Sigmoid colon (tissue), 4 donors: ENCODE measurements around the gene REPS1.

Experiments used
- CTCF ChIP-seq, 4 experiments: fragments of 450-650 bp in 3 of 4; fragments of 200-600 bp in 1 of 4; IDR thresholded peaks; one replicate each; pipeline ENCODE4 v1.5.1; 2016 to 2019; ENCODE audit warnings: antibody characterized with exemption in 4 of 4, mild to moderate bottlenecking in 3 of 4, moderate library complexity in 2 of 4
- EP300 ChIP-seq, 4 donors: sonication (generic); formaldehyde crosslinking; IDR thresholded peaks; one replicate each; pipeline ENCODE4 v1.6.1; 2017; ENCODE audit warnings: antibody characterized with exemption in 4 of 4
- POLR2A ChIP-seq, 2 donors: fragments of 450-650 bp; IDR thresholded peaks; one replicate each; pipeline ENCODE4 v1.6.1; 2016; ENCODE audit warnings: antibody characterized with exemption in 2 of 2, mild to moderate bottlenecking in 2 of 2, moderate library complexity in 2 of 2

DNA sequence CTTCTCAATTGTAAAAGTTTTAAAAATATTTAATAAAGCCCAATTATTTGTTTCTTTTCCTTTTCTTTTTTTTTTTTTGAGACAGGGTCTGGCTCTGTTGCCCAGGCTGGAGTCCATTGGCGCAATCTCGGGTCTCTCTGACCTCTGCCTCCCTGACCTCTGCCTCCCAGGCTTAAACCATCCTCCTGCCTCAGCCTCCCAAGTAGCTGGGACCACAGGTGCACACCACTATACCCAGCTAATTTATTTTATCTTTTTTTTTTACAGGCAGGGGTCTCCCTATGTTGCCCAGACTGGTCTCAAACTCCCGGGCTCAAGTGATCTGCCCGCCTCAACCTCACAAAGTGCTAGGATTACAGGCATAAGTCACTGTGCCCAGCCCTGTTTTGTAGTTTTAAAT, 9.8 kb downstream of the REPS1 start:
- TF ChIP-seq CTCF (IDR thresholded peaks at IDR 0.05) (no peak), POLR2A (IDR thresholded peaks at IDR 0.05) (no peak), EP300 (IDR thresholded peaks at IDR 0.05) (no peak)
